HepG2 (cell line): ENCODE data around the gene GAPDH. TPM values are rescaled to one million over a fixed set of nuclear protein-coding genes. Genes with fewer than 3 reads are reported as not detected.

Source experiments
- EEA1 ChIP-seq: sonication (generic); formaldehyde crosslinking; IDR thresholded peaks from 2 replicates; pipeline ENCODE4 v1.5.1; 2020; ENCODE audit warnings: mild to moderate bottlenecking, missing genetic modification reagents, borderline replicate concordance
- EHMT2 ChIP-seq: fragments of 200-600 bp; sonication (generic); IDR thresholded peaks from 2 replicates; pipeline ENCODE4 v1.7.0; 2017; ENCODE audit warnings: antibody characterized with exemption, low read depth, low read length, borderline replicate concordance
- HNRNPK ChIP-seq: fragments of 200-400 bp; formaldehyde crosslinking; IDR thresholded peaks from 2 replicates; pipeline ENCODE4 v1.6.1; 2018; ENCODE audit warnings: low read length, low read depth, moderate library complexity, mild to moderate bottlenecking; ENCODE audit not compliant: poor library complexity, severe bottlenecking
- JUNB ChIP-seq: sonication (generic); formaldehyde crosslinking; IDR thresholded peaks from 2 replicates; pipeline ENCODE4 v1.8.0; 2022; ENCODE audit warnings: missing genetic modification reagents, mild to moderate bottlenecking, borderline replicate concordance
- MTA1 ChIP-seq: sonication (generic); formaldehyde crosslinking; IDR thresholded peaks from 2 replicates; pipeline ENCODE4 v1.4.0; 2020; ENCODE audit warnings: missing genetic modification reagents, mild to moderate bottlenecking, borderline replicate concordance
- PITX1 ChIP-seq: sonication (generic); formaldehyde crosslinking; IDR thresholded peaks from 2 replicates; pipeline ENCODE4 v1.5.1; 2020; ENCODE audit warnings: mild to moderate bottlenecking, missing genetic modification reagents
- RELA ChIP-seq: sonication (generic); formaldehyde crosslinking; IDR thresholded peaks from 2 replicates; pipeline ENCODE4 v1.4.0; 2020; ENCODE audit warnings: missing genetic modification reagents
- ZBTB42 ChIP-seq: sonication (generic); formaldehyde crosslinking; IDR thresholded peaks from 2 replicates; pipeline ENCODE4 v1.5.0; 2020; ENCODE audit warnings: mild to moderate bottlenecking, missing genetic modification reagents
- ZFAT ChIP-seq: sonication (generic); formaldehyde crosslinking; conservative IDR thresholded peaks from 2 replicates; pipeline ENCODE4 v1.8.1; 2023; ENCODE audit warnings: missing genetic modification reagents, inconsistent platforms
- ZNF280D ChIP-seq: sonication (generic); formaldehyde crosslinking; IDR thresholded peaks from 2 replicates; pipeline ENCODE4 v1.5.1; 2020; ENCODE audit warnings: mild to moderate bottlenecking, missing genetic modification reagents
- ZNF343 ChIP-seq: sonication (generic); formaldehyde crosslinking; IDR thresholded peaks from 2 replicates; pipeline ENCODE4 v1.4.0; 2020; ENCODE audit warnings: mild to moderate bottlenecking, missing genetic modification reagents
- ZNF574 ChIP-seq: sonication (generic); formaldehyde crosslinking; IDR thresholded peaks from 2 replicates; pipeline ENCODE4 v1.4.0; 2020; ENCODE audit warnings: missing genetic modification reagents
- ZNF614 ChIP-seq: IDR thresholded peaks from 2 replicates; pipeline ENCODE4 v1.6.1; 2018; ENCODE audit warnings: missing biosample characterization, missing genetic modification reagents, inconsistent platforms, borderline replicate concordance
- ZNF672 ChIP-seq: sonication (generic); formaldehyde crosslinking; IDR thresholded peaks from 2 replicates; pipeline ENCODE4 v1.8.1; 2022; ENCODE audit warnings: missing genetic modification reagents
- ZNF788 ChIP-seq: sonication (generic); formaldehyde crosslinking; IDR thresholded peaks from 2 replicates; pipeline ENCODE4 v1.5.0; 2020; ENCODE audit warnings: mild to moderate bottlenecking, missing genetic modification reagents, borderline replicate concordance
- ZNF790 ChIP-seq: sonication (generic); formaldehyde crosslinking; IDR thresholded peaks from 2 replicates; pipeline ENCODE4 v1.8.0; 2022; ENCODE audit warnings: missing genetic modification reagents, mild to moderate bottlenecking, borderline replicate concordance
- ZNF839 ChIP-seq: sonication (generic); formaldehyde crosslinking; IDR thresholded peaks from 2 replicates; pipeline ENCODE4 v1.4.0; 2020; ENCODE audit warnings: missing genetic modification reagents, mild to moderate bottlenecking, borderline replicate concordance
- ZNF879 ChIP-seq: sonication (generic); formaldehyde crosslinking; IDR thresholded peaks from 2 replicates; pipeline ENCODE4 v1.8.1; 2023; ENCODE audit warnings: missing genetic modification reagents
- polyA plus RNA-seq, 8 experiments: library from polyadenylated mRNA; depleted of rRNA in 3 of 8; stranded (reverse) in 7 of 8; unstranded in 1 of 8; fragments of >200 nt; fragmentation: Illumina TruSeq in 4 of 8; extraction: Trizol in 4 of 8; gene quantifications; 2 replicates each; pipeline versions ENCODE4 v1.2.1 to v1.2.3, GENCODE V29; 2011 to 2016; ENCODE audit warnings: low read depth in 4 of 8, missing spikeins in 1 of 8, mixed read lengths in 1 of 8; ENCODE audit not compliant: insufficient read depth in 1 of 8
- total RNA-seq, 5 experiments: library from RNA; depleted of rRNA; stranded (reverse); fragments of >200 nt; fragmentation: Illumina TruSeq; extraction: Trizol; gene quantifications; 2 replicates each; pipeline ENCODE4 v1.2.3, GENCODE V29; 2016; ENCODE audit warnings: low read depth in 1 of 5
- TF ChIP-seq, protein P1 (sequence below): IDR thresholded peaks from 2 replicates; pipeline ENCODE4 v1.6.1; 2016

GAPDH gene
- total and polyA plus RNA-seq, 2 of the 13 experiments (the other 11 are each of a cell fraction or from before 2014, with no cell fraction given) = 3,038 to 12,722 TPM

GRCh38 chr12:6532051-6532926 lies 2.0 kb upstream of the GAPDH start (continued):
- no peak for TF ChIP-seq ZFAT (CRISPR knock-in tag)
- no peak for TF ChIP-seq EHMT2
- TF ChIP-seq PITX1 (CRISPR knock-in tag) = peak; percentile 89; the same call in 1 of the 2 replicates
- no peak for TF ChIP-seq ZNF672 (CRISPR knock-in tag)
- TF ChIP-seq ZNF788 (CRISPR knock-in tag) = no peak
- TF ChIP-seq HNRNPK = no peak
- no peak; the same call in 1 of the 2 replicates for TF ChIP-seq ZNF879 (CRISPR knock-in tag)
- peak; percentile 32; the same call in 1 of the 2 replicates for TF ChIP-seq ZNF614 (CRISPR knock-in tag)
- TF ChIP-seq MTA1 (CRISPR knock-in tag) = 0 out of 2 replicates have a peak, but pooled peaks have one; percentile 44
- no peak for TF ChIP-seq ZNF343 (CRISPR knock-in tag)
- peak; percentile 51; the same call in 1 of the 2 replicates for TF ChIP-seq ZNF280D (CRISPR knock-in tag)
- TF ChIP-seq, protein P1, sequence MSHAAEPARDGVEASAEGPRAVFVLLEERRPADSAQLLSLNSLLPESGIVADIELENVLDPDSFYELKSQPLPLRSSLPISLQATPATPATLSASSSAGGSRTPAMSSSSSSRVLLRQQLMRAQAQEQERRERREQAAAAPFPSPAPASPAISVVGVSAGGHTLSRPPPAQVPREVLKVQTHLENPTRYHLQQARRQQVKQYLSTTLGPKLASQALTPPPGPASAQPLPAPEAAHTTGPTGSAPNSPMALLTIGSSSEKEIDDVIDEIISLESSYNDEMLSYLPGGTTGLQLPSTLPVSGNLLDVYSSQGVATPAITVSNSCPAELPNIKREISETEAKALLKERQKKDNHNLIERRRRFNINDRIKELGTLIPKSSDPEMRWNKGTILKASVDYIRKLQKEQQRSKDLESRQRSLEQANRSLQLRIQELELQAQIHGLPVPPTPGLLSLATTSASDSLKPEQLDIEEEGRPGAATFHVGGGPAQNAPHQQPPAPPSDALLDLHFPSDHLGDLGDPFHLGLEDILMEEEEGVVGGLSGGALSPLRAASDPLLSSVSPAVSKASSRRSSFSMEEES (CRISPR knock-in tag) = peak; percentile 53
- TF ChIP-seq ZBTB42 (CRISPR knock-in tag) = no peak
- TF ChIP-seq RELA (CRISPR knock-in tag) = no peak
- TF ChIP-seq ZNF839 (CRISPR knock-in tag) = no peak
- TF ChIP-seq JUNB (CRISPR knock-in tag) = no peak
- no peak for TF ChIP-seq ZNF790 (CRISPR knock-in tag)
- no peak for TF ChIP-seq EEA1
- TF ChIP-seq ZNF574 (CRISPR knock-in tag) = peak; percentile 40
